NB4 (cell line): ENCODE measurements around the gene FRMPD3.

Experiments
- DNase-seq: peaks from one replicate; pipeline ENCODE4 v3.0.0; 2010; ENCODE audit warnings: low read depth
- H3K4me3 ChIP-seq: one replicate; pipeline ENCODE4 v1.5.1; 2011; ENCODE audit warnings: mild to moderate bottlenecking, low read depth, low read length, moderate library complexity
- CTCF ChIP-seq: IDR thresholded peaks from one replicate; pipeline ENCODE4 v1.5.1; 2012; ENCODE audit warnings: low read depth, low read length
- MAX ChIP-seq: IDR thresholded peaks from 2 replicates; pipeline ENCODE4 v1.6.1; 2011; ENCODE audit warnings: low read depth, low read length
- MYC ChIP-seq: IDR thresholded peaks from 2 replicates; pipeline ENCODE4 v1.6.1; 2011; ENCODE audit warnings: low read depth, low read length
- POLR2A ChIP-seq: IDR thresholded peaks from 2 replicates; pipeline ENCODE4 v1.6.1; 2011; ENCODE audit warnings: mild to moderate bottlenecking; ENCODE audit not compliant: insufficient read length; ENCODE audit errors: extremely low read depth

The FRMPD3 gene

GRCh38 chrX:107450823-107451509, 1.5 kb downstream of the FRMPD3 start:
- H3K4me3 ChIP-seq: no peak overlapping the region
- peak; percentile 9 for DNase-seq
- TF ChIP-seq MAX (no peak), POLR2A (no peak), MYC (no peak), CTCF (peak; percentile 17)

- TF ChIP-seq MYC (no peak), POLR2A (no peak), CTCF (no peak), MAX (no peak)
- DNase-seq: no peak
- no peak overlapping the region for H3K4me3 ChIP-seq
Observed at GRCh38 chrX:107451731-107452130, 2.3 kb downstream of the FRMPD3 start.

GRCh38 chrX:107452581-107452980, 3.1 kb downstream of the FRMPD3 start:
- H3K4me3 ChIP-seq: no peak overlapping the region
- DNase-seq: no peak
- TF ChIP-seq POLR2A (no peak), CTCF (no peak), MYC (no peak), MAX (no peak)

GRCh38 chrX:107454302-107454701, 4.8 kb downstream of the FRMPD3 start:
- peak; percentile 3 for DNase-seq
- TF ChIP-seq MAX (no peak), POLR2A (no peak), MYC (no peak), CTCF (no peak)
- H3K4me3 ChIP-seq: no peak overlapping the region

GRCh38 chrX:107457289-107457688, 7.8 kb downstream of the FRMPD3 start:
- DNase-seq: no peak
- no peak for TF ChIP-seq MYC
- no peak for TF ChIP-seq CTCF
- TF ChIP-seq MAX: no peak
- no peak for TF ChIP-seq POLR2A
- H3K4me3 ChIP-seq: no peak overlapping the region
